Fibroblast of lung (primary cell): ENCODE data around the gene ZNF750. TPM values are rescaled to one million over a fixed set of nuclear protein-coding genes. Genes with fewer than 3 reads are reported as not detected.
A peak's percentile ranks its signal among the peaks of the same experiment; 100 is the strongest.

Experiments used
- DNase-seq, 2 donors: peaks; one replicate each; pipeline versions ENCODE4 v3.0.0 to v3.0.0-alpha.2; 2010; ENCODE audit warnings: low read depth in 2 of 2
- H2AFZ ChIP-seq: 2 replicates; pipeline ENCODE4 v1.5.1; 2012; ENCODE audit warnings: low read length, control low read depth, inconsistent platforms
- H3K27ac ChIP-seq: 2 replicates; pipeline ENCODE4 v1.5.1; 2011; ENCODE audit warnings: low read length, control low read depth; ENCODE audit not compliant: insufficient read depth
- H3K27me3 ChIP-seq: 2 replicates; pipeline ENCODE4 v1.5.1; 2011; ENCODE audit warnings: mild to moderate bottlenecking, low read length; ENCODE audit not compliant: control insufficient read depth, insufficient read depth
- H3K36me3 ChIP-seq: 2 replicates; pipeline ENCODE4 v1.5.1; 2011; ENCODE audit warnings: low read length; ENCODE audit not compliant: control insufficient read depth, insufficient read depth
- H3K4me1 ChIP-seq: 2 replicates; pipeline ENCODE4 v1.5.1; 2011; ENCODE audit warnings: low read length; ENCODE audit not compliant: control insufficient read depth, insufficient read depth; ENCODE audit errors: extremely low read depth
- H3K4me2 ChIP-seq: 2 replicates; pipeline ENCODE4 v1.5.1; 2011; ENCODE audit warnings: low read length, control low read depth; ENCODE audit not compliant: insufficient read depth; ENCODE audit errors: extremely low read depth
- H3K4me3 ChIP-seq, 4 experiments: fragments of 200-600 bp in 1 of 4; sonication (generic) in 1 of 4; replicated peaks in 1 of 4; 2 replicates each; pipeline ENCODE4 v1.5.1; 2011 to 2016; ENCODE audit warnings: low read length in 4 of 4, low read depth in 3 of 4, mild to moderate bottlenecking in 3 of 4, control low read depth in 2 of 4, inconsistent platforms in 1 of 4, mixed read lengths in 1 of 4; ENCODE audit not compliant: insufficient read depth in 1 of 4; ENCODE audit errors: control extremely low read depth in 1 of 4
- H3K79me2 ChIP-seq: 2 replicates; pipeline ENCODE4 v1.5.1; 2012; ENCODE audit warnings: mild to moderate bottlenecking, low read length, inconsistent platforms; ENCODE audit not compliant: control insufficient read depth, insufficient read depth
- H3K9ac ChIP-seq: 2 replicates; pipeline ENCODE4 v1.5.1; 2011; ENCODE audit warnings: mild to moderate bottlenecking, low read length, control low read depth; ENCODE audit not compliant: insufficient read depth
- H3K9me3 ChIP-seq: 2 replicates; pipeline ENCODE4 v1.5.1; 2012; ENCODE audit warnings: low read depth, low read length; ENCODE audit not compliant: control insufficient read depth, insufficient read depth
- H4K20me1 ChIP-seq: 2 replicates; pipeline ENCODE4 v1.5.1; 2011; ENCODE audit warnings: low read length; ENCODE audit not compliant: control insufficient read depth, insufficient read depth; ENCODE audit errors: extremely low read depth
- EZH2 ChIP-seq: IDR thresholded peaks from 2 replicates; pipeline ENCODE4 v1.5.1; 2012; ENCODE audit warnings: low read length, control low read depth, mild to moderate bottlenecking; ENCODE audit errors: missing control alignments
- polyA plus RNA-seq, 2 donors: library from polyadenylated mRNA; depleted of rRNA in 1 of 2; stranded (reverse) in 1 of 2; unstranded in 1 of 2; fragments of >200 nt; gene quantifications; 2 replicates each; pipeline ENCODE4 v1.2.1, GENCODE V29; 2011 to 2012; ENCODE audit warnings: missing spikeins in 1 of 2
- total RNA-seq: library from RNA; depleted of rRNA; stranded (reverse); fragments of >200 nt; gene quantifications from 2 replicates; pipeline ENCODE4 v1.2.1, GENCODE V29; 2014
- TF ChIP-seq, protein P1 (sequence below), 2 donors: IDR thresholded peaks in 1 of 2; conservative IDR thresholded peaks in 1 of 2; 1 replicate in 1 of 2; 2 replicates in 1 of 2; pipeline ENCODE4 v1.5.1; 2011 to 2012; ENCODE audit warnings: low read length in 2 of 2, control low read depth in 1 of 2, inconsistent platforms in 1 of 2, low read depth in 1 of 2, mild to moderate bottlenecking in 1 of 2

The ZNF750 gene
- total and polyA plus RNA-seq, 2 donors (not counting 1 experiment from before 2014, with no cell fraction given): not detected

DNA sequence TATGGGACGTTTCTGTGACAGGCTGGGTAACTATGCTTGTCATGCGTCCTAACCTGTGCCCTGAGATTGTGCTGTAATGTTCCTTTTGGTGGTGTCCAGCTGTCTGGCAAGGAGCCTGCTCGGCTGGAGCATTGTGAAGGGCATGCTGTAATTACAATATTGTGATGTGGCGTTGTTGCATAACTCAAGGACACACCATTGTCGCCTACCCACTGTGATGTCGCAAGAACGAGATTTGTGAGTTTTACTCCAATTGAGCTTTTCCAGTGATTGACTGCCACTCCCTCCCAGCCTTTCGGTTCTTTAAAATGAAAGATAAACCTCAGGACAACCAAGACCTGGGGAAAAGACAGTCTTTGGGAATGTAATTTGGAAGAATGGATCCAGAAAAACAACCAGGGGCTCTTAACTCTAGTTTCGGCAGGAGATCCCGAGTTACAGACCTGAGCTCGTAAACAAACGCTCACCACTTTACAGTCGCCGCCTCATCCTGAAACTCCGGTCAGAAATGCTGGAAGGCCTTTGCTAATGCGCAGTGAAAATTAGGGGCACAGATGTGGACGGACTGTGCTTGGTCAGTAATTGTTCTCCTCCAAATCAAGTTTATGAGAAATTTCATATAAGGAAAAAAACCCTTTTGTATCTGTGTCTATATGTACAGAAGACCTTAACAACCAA, 1.3 kb downstream of the ZNF750 start:
- Histone ChIP-seq H3K9ac (no peak overlapping the region), H3K4me2 (no peak overlapping the region), H3K27me3 (no peaks in the 10 kb centered on the region), H3K79me2 (no peaks in the 10 kb centered on the region), H3K36me3 (no peaks in the 10 kb centered on the region), H4K20me1 (no peaks in the 10 kb centered on the region), H3K27ac (no peak overlapping the region), H3K4me1 (no peaks in the 10 kb centered on the region), H2AFZ (no peak overlapping the region), H3K4me3 (no peak overlapping the region), H3K9me3 (no peaks in the 10 kb centered on the region)
- DNase-seq: peak in 1 of 2 donors; percentile 36
- TF ChIP-seq, protein P1, sequence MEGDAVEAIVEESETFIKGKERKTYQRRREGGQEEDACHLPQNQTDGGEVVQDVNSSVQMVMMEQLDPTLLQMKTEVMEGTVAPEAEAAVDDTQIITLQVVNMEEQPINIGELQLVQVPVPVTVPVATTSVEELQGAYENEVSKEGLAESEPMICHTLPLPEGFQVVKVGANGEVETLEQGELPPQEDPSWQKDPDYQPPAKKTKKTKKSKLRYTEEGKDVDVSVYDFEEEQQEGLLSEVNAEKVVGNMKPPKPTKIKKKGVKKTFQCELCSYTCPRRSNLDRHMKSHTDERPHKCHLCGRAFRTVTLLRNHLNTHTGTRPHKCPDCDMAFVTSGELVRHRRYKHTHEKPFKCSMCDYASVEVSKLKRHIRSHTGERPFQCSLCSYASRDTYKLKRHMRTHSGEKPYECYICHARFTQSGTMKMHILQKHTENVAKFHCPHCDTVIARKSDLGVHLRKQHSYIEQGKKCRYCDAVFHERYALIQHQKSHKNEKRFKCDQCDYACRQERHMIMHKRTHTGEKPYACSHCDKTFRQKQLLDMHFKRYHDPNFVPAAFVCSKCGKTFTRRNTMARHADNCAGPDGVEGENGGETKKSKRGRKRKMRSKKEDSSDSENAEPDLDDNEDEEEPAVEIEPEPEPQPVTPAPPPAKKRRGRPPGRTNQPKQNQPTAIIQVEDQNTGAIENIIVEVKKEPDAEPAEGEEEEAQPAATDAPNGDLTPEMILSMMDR (conservative IDR thresholded peaks at IDR 0.05 in 1 of 2, IDR thresholded peaks at IDR 0.05 in 1 of 2; ENCODE audit: low read depth in 1 of 2, low read length in 2 of 2): no peak
- TF ChIP-seq EZH2: no peak

DNA sequence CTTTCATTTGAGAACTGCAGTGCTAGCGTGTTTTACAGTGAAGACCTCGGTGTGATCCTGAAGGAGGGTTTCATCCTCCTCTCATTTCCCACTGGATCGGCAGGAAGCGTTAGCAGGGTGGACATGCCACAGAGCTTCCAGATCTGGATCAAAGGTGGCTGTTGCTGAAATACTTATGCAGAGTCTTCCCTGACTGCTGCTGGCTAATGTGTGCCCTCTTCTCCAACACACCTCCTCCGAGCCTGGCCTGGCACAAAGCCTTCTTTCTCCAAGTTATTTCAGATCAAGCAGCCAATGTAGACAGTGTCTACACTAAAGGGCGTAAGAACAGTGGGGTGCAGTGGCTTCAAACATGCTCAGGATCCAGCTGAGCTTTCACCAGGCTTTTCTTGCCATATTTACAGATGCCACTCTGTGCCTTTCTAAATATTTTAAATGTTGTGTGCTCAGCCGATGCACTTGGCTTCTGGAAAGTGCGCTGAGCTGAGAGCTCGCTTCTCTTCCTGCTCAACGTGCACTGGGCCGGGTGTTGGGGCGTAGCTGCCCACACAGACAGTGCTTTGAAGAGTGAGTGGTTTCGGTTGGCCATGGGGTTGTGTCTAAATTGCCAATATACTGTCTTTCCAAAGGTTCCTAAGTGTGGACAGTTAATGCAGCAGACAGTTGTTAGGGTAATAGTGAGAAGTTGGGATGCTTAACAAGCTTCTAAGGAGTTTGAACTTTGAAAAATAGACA, 2.1 kb downstream of the ZNF750 start:
- Histone ChIP-seq H3K27ac (no peak overlapping the region), H3K4me2 (no peak overlapping the region), H2AFZ (no peak overlapping the region), H3K36me3 (no peaks in the 10 kb centered on the region), H3K27me3 (no peaks in the 10 kb centered on the region), H3K9ac (no peak overlapping the region), H3K4me1 (no peaks in the 10 kb centered on the region), H3K4me3 (no peak overlapping the region), H4K20me1 (no peaks in the 10 kb centered on the region), H3K79me2 (no peaks in the 10 kb centered on the region), H3K9me3 (no peaks in the 10 kb centered on the region)
- no peak for DNase-seq
- TF ChIP-seq, protein P1 (conservative IDR thresholded peaks at IDR 0.05 in 1 of 2, IDR thresholded peaks at IDR 0.05 in 1 of 2; ENCODE audit: low read depth in 1 of 2, low read length in 2 of 2): no peak
- TF ChIP-seq EZH2: no peak

DNA sequence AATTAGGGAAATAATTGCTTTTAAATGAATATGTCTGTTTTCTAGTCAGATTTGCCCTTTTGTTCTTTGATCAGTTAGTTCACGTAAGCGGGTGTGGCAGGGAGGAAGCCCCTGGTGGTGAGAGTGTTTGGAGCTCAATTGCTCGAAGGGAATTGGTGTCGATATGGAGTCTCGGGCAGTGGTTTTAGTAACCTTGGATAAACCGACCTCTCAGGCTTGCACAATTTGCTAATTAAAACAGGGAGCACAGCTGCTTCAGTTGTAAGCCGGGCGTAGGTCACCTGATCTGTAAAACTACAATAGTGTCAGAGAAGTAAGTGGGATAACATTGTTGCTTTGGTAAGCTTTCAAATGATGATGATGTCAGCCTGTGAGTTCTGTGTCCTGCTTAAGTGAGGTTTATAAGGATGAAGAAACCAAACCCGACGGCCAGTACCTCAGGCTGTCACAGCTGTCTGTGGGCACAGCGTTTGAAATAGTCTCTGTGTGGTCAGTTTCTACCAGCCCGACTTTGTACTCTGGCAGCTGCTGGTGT, 2.9 kb downstream of the ZNF750 start:
- no peak overlapping the region for H3K4me3 ChIP-seq
- H2AFZ ChIP-seq: no peak overlapping the region
- no peak overlapping the region for H3K27ac ChIP-seq
- H4K20me1 ChIP-seq: no peaks in the 10 kb centered on the region
- H3K9me3 ChIP-seq: no peaks in the 10 kb centered on the region
- H3K4me2 ChIP-seq: no peak overlapping the region
- no peaks in the 10 kb centered on the region for H3K4me1 ChIP-seq
- peak in 1 of 2 donors; percentile 24 for DNase-seq
- TF ChIP-seq EZH2: no peak
- TF ChIP-seq, protein P1 (conservative IDR thresholded peaks at IDR 0.05 in 1 of 2, IDR thresholded peaks at IDR 0.05 in 1 of 2; ENCODE audit: low read depth in 1 of 2, low read length in 2 of 2): peak in 1 of 2 donors; percentile 23
- no peaks in the 10 kb centered on the region for H3K36me3 ChIP-seq
- no peak overlapping the region for H3K9ac ChIP-seq
- H3K27me3 ChIP-seq: no peaks in the 10 kb centered on the region
- no peaks in the 10 kb centered on the region for H3K79me2 ChIP-seq
